CD8-positive, alpha-beta memory T cell (primary cell): Measurements from ENCODE around the gene CALN1. TPM values are rescaled to one million over a fixed set of nuclear protein-coding genes. Genes with fewer than 3 reads are reported as not detected.

Experiments used
- CTCF ChIA-PET: fragments of 350-600 bp; sonication (Branson Sonifier 250); formaldehyde crosslinking; loops from one replicate; lab custom pipeline; 2021; ENCODE audit warnings: antibody characterized with exemption; lab: Charles Lee
- POLR2A ChIA-PET: fragments of 350-600 bp; sonication (Branson Sonifier 250); formaldehyde crosslinking; loops from one replicate; lab custom pipeline; 2021; ENCODE audit warnings: antibody characterized with exemption; lab: Charles Lee
- DNase-seq, 5 donors: peaks; one replicate each; pipeline versions ENCODE4 v3.0.0 to v3.0.0-alpha.2; 2020 to 2022; ENCODE audit warnings: mixed read lengths in 1 of 5
- H3K27ac ChIP-seq: one replicate; pipeline ENCODE4 v1.7.0; 2013; ENCODE audit warnings: low read depth, mild to moderate bottlenecking, low read length, moderate library complexity
- H3K27me3 ChIP-seq: 2 replicates; pipeline ENCODE4 v1.7.0; 2013; ENCODE audit warnings: low read length, mild to moderate bottlenecking; ENCODE audit not compliant: insufficient read depth, poor library complexity, severe bottlenecking
- H3K36me3 ChIP-seq: 2 replicates; pipeline ENCODE4 v1.7.0; 2013; ENCODE audit warnings: mild to moderate bottlenecking, low read length, moderate library complexity; ENCODE audit not compliant: insufficient read depth
- H3K4me1 ChIP-seq: 2 replicates; pipeline ENCODE4 v1.7.0; 2013; ENCODE audit warnings: mild to moderate bottlenecking, low read length, moderate library complexity; ENCODE audit not compliant: insufficient read depth
- H3K4me3 ChIP-seq: 2 replicates; pipeline ENCODE4 v1.7.0; 2013; ENCODE audit warnings: mild to moderate bottlenecking, low read length
- H3K9me3 ChIP-seq: 2 replicates; pipeline ENCODE4 v1.7.0; 2013; ENCODE audit warnings: mild to moderate bottlenecking, low read length
- H3K27ac Mint-ChIP-seq, 8 donors: one replicate each; pipeline ENCODE4 v1.8.0; 2020 to 2021; ENCODE audit warnings: mixed read lengths in 8 of 8, mild to moderate bottlenecking in 6 of 8, inconsistent platforms in 3 of 8, moderate library complexity in 3 of 8
- H3K27me3 Mint-ChIP-seq, 2 donors: one replicate each; pipeline ENCODE4 v1.8.0; 2020 to 2021; ENCODE audit warnings: mixed read lengths in 2 of 2, mild to moderate bottlenecking in 1 of 2, moderate library complexity in 1 of 2
- H3K36me3 Mint-ChIP-seq, 3 donors: one replicate each; pipeline ENCODE4 v1.8.0; 2020 to 2021; ENCODE audit warnings: mixed read lengths in 3 of 3, inconsistent platforms in 1 of 3, mild to moderate bottlenecking in 1 of 3
- H3K4me1 Mint-ChIP-seq, 3 donors: one replicate each; pipeline ENCODE4 v1.8.0; 2020 to 2021; ENCODE audit warnings: mixed read lengths in 3 of 3, inconsistent platforms in 1 of 3, mild to moderate bottlenecking in 1 of 3
- H3K4me3 Mint-ChIP-seq, 7 donors: one replicate each; pipeline ENCODE4 v1.8.0; 2020 to 2021; ENCODE audit warnings: mixed read lengths in 7 of 7, mild to moderate bottlenecking in 6 of 7, moderate library complexity in 4 of 7, inconsistent platforms in 2 of 7
- H3K9me3 Mint-ChIP-seq, 5 donors: one replicate each; pipeline ENCODE4 v1.8.0; 2020 to 2022; ENCODE audit warnings: mixed read lengths in 5 of 5, mild to moderate bottlenecking in 3 of 5, moderate library complexity in 2 of 5, inconsistent platforms in 1 of 5
- polyA plus RNA-seq: library from polyadenylated mRNA; unstranded; fragments of 300-500 nt; fragmentation: Illumina TruSeq; gene quantifications from one replicate; pipeline ENCODE4 v1.2.3, GENCODE V29; 2021
- total RNA-seq, 2 experiments: library from RNA; stranded (reverse); gene quantifications; one replicate each; pipeline ENCODE4 v1.2.3, GENCODE V29; 2021

Gene CALN1
- total and polyA plus RNA-seq, 3 experiments from 2014 or later = not detected

DNA sequence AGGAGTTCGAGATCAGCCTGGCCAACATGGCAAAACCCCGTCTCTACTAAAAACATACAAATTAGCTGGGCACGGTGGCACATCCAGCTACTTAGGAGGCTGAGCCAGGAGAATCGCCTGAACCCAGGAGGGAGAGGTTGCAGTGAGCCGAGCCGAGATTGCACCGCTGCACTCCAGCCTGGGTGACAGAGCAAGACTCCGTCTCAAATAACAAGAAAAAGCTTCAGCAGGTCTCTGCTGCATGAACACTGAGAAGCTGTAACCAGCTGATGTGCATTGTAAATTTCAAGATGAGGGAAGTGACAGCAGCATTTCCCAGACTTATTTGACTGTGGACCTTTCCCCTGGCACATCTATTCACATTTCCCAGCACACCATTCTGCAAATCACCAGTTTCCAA is 222.0 kb downstream of the CALN1 start:
- Mint-ChIP-seq H3K9me3 (peaks cover 4 to 12% (median 7%) of the 10 kb centered on the region in 5 donors), H3K36me3 (no peaks in the 10 kb centered on the region), H3K27me3 (no peaks in the 10 kb centered on the region), H3K27ac (no peak overlapping the region), H3K4me1 (no peaks in the 10 kb centered on the region), H3K4me3 (no peak overlapping the region)
- CTCF ChIA-PET = interaction anchor here (0.8 kb wide), 1 partner anchor 10 kb away, joined by 3 read pairs; no protein-coding TSS in a partner anchor
- Histone ChIP-seq H3K9me3 (no peaks in the 10 kb centered on the region), H3K4me1 (no peaks in the 10 kb centered on the region), H3K27ac (no peak overlapping the region), H3K4me3 (no peak overlapping the region), H3K36me3 (no peaks in the 10 kb centered on the region), H3K27me3 (no peaks in the 10 kb centered on the region)
- POLR2A ChIA-PET = no interaction called here
- DNase-seq = no peak

- no peak overlapping the region for H3K4me3 ChIP-seq
- no peak overlapping the region for H3K27ac ChIP-seq
- Mint-ChIP-seq H3K4me1 (no peaks in the 10 kb centered on the region), H3K36me3 (no peaks in the 10 kb centered on the region), H3K4me3 (no peak overlapping the region), H3K9me3 (peaks cover 4 to 11% (median 8%) of the 10 kb centered on the region in 5 donors), H3K27ac (no peak overlapping the region), H3K27me3 (peaks cover 0 to 1% of the 10 kb centered on the region in 2 donors)
- POLR2A ChIA-PET = no interaction called here
- no peaks in the 10 kb centered on the region for H3K9me3 ChIP-seq
- no peaks in the 10 kb centered on the region for H3K4me1 ChIP-seq
- H3K36me3 ChIP-seq = no peaks in the 10 kb centered on the region
- DNase-seq = no peak
- no peaks in the 10 kb centered on the region for H3K27me3 ChIP-seq
- CTCF ChIA-PET = no interaction called here
These were observed 225.0 kb downstream of the CALN1 start for GRCh38 chr7:72187179-72187578.

GRCh38 chr7:72183835-72184234 is 228.3 kb downstream of the CALN1 start:
- no peaks in the 10 kb centered on the region for H3K36me3 ChIP-seq
- H3K27ac Mint-ChIP-seq = no peak overlapping the region
- no peaks in the 10 kb centered on the region for H3K9me3 ChIP-seq
- no peak overlapping the region for H3K27ac ChIP-seq
- no peak overlapping the region for H3K4me3 ChIP-seq
- H3K36me3 Mint-ChIP-seq = no peaks in the 10 kb centered on the region
- peaks cover 0 to 1% of the 10 kb centered on the region in 2 donors for H3K27me3 Mint-ChIP-seq
- no peak overlapping the region for H3K4me3 Mint-ChIP-seq
- DNase-seq = no peak
- CTCF ChIA-PET = no interaction called here
- H3K4me1 ChIP-seq = no peaks in the 10 kb centered on the region
- peaks cover 13 to 15% (median 14%) of the 10 kb centered on the region in 5 donors for H3K9me3 Mint-ChIP-seq
- H3K27me3 ChIP-seq = no peaks in the 10 kb centered on the region
- POLR2A ChIA-PET = no interaction called here
- no peaks in the 10 kb centered on the region for H3K4me1 Mint-ChIP-seq

GRCh38 chr7:72182036-72182435 is 230.1 kb downstream of the CALN1 start:
- Histone ChIP-seq H3K27me3 (no peaks in the 10 kb centered on the region), H3K9me3 (no peaks in the 10 kb centered on the region), H3K27ac (no peak overlapping the region), H3K4me1 (no peaks in the 10 kb centered on the region), H3K36me3 (no peaks in the 10 kb centered on the region), H3K4me3 (no peak overlapping the region)
- Mint-ChIP-seq H3K4me1 (no peaks in the 10 kb centered on the region), H3K27me3 (peaks cover 0 to 1% of the 10 kb centered on the region in 2 donors), H3K4me3 (no peak overlapping the region), H3K36me3 (no peaks in the 10 kb centered on the region), H3K9me3 (peaks cover 9 to 14% (median 12%) of the 10 kb centered on the region in 5 donors), H3K27ac (no peak overlapping the region)
- POLR2A ChIA-PET = no interaction called here
- CTCF ChIA-PET = no interaction called here
- DNase-seq = no peak

DNA sequence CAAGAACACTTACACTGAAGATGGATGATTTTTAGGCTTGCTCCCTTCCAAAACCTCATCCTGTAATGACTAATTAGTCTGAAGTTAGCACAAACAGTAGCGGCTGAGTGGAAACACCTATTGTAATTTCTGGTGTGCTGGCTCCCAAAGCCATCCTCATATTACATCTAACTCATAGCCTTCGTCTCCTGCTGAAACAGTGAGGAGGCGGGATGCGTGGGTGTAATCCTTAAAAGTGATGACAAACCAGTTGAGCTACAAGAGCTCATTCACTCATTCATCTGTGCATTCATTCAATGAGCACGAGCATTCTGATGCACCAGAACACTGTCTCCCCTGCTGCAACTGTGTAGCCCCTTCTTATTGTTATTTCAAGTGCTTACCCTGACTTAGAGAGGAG is 235.3 kb downstream of the CALN1 start:
- H3K9me3 ChIP-seq = no peaks in the 10 kb centered on the region
- no peak overlapping the region for H3K4me3 Mint-ChIP-seq
- no peaks in the 10 kb centered on the region for H3K4me1 ChIP-seq
- no peaks in the 10 kb centered on the region for H3K27me3 ChIP-seq
- peaks cover 0 to 3% (median 0%) of the 10 kb centered on the region in 3 donors for H3K36me3 Mint-ChIP-seq
- H3K4me1 Mint-ChIP-seq = no peaks in the 10 kb centered on the region
- H3K27me3 Mint-ChIP-seq = no peaks in the 10 kb centered on the region
- ChIA-PET POLR2A (no interaction called here), CTCF (no interaction called here)
- H3K27ac ChIP-seq = no peak overlapping the region
- H3K36me3 ChIP-seq = no peaks in the 10 kb centered on the region
- H3K9me3 Mint-ChIP-seq = peaks cover 7 to 33% (median 11%) of the 10 kb centered on the region in 5 donors
- DNase-seq = no peak
- no peak overlapping the region for H3K4me3 ChIP-seq
- no peak overlapping the region for H3K27ac Mint-ChIP-seq

DNA sequence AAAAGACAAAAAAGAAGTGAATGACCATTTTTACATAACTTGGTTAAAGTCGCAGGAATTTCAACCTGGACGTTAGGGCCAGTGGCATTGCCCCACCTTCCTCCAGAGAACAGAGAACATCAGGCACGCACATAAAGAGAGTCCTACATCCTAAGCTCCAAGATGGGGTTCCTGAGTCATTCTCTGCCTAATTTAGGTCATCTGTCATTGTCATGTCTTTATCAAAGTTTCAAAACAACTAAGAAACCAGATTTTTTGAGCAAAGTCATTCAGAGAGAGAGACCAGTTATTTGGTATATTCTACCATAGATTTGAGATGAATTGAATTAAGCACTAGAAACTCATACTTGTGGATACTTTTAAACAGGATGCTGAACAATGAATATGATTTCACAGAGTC is 241.7 kb downstream of the CALN1 start:
- Histone ChIP-seq H3K36me3 (no peaks in the 10 kb centered on the region), H3K9me3 (no peaks in the 10 kb centered on the region), H3K27me3 (no peaks in the 10 kb centered on the region), H3K4me1 (no peaks in the 10 kb centered on the region), H3K4me3 (no peak overlapping the region), H3K27ac (no peak overlapping the region)
- ChIA-PET POLR2A (no interaction called here), CTCF (no interaction called here)
- Mint-ChIP-seq H3K27ac (no peak overlapping the region), H3K36me3 (peaks cover 0 to 3% (median 0%) of the 10 kb centered on the region in 3 donors), H3K9me3 (peaks cover 10 to 23% (median 14%) of the 10 kb centered on the region in 5 donors), H3K4me3 (no peak overlapping the region), H3K27me3 (no peaks in the 10 kb centered on the region), H3K4me1 (no peaks in the 10 kb centered on the region)
- no peak for DNase-seq

- Histone ChIP-seq H3K27ac (no peak overlapping the region), H3K9me3 (no peaks in the 10 kb centered on the region), H3K27me3 (no peaks in the 10 kb centered on the region), H3K36me3 (no peaks in the 10 kb centered on the region), H3K4me1 (no peaks in the 10 kb centered on the region), H3K4me3 (no peak overlapping the region)
- no peak for DNase-seq
- ChIA-PET CTCF (no interaction called here), POLR2A (no interaction called here)
- Mint-ChIP-seq H3K27me3 (no peaks in the 10 kb centered on the region), H3K36me3 (no peaks in the 10 kb centered on the region), H3K27ac (no peak overlapping the region), H3K4me1 (no peaks in the 10 kb centered on the region), H3K4me3 (no peak overlapping the region), H3K9me3 (peaks cover 12 to 21% (median 16%) of the 10 kb centered on the region in 5 donors)
These were observed 248.9 kb downstream of the CALN1 start for GRCh38 chr7:72163271-72163670.

- no peaks in the 10 kb centered on the region for H3K36me3 Mint-ChIP-seq
- no peaks in the 10 kb centered on the region for H3K27me3 Mint-ChIP-seq
- POLR2A ChIA-PET = no interaction called here
- no peak overlapping the region for H3K27ac Mint-ChIP-seq
- H3K27me3 ChIP-seq = no peaks in the 10 kb centered on the region
- no peaks in the 10 kb centered on the region for H3K9me3 ChIP-seq
- H3K4me1 Mint-ChIP-seq = no peaks in the 10 kb centered on the region
- no peak overlapping the region for H3K4me3 ChIP-seq
- H3K27ac ChIP-seq = no peak overlapping the region
- CTCF ChIA-PET = no interaction called here
- no peak overlapping the region for H3K4me3 Mint-ChIP-seq
- peaks cover 12 to 21% (median 18%) of the 10 kb centered on the region in 5 donors for H3K9me3 Mint-ChIP-seq
- DNase-seq = no peak
- H3K4me1 ChIP-seq = no peaks in the 10 kb centered on the region
- no peaks in the 10 kb centered on the region for H3K36me3 ChIP-seq
These were observed 250.6 kb downstream of the CALN1 start for GRCh38 chr7:72161534-72161933.

- no peaks in the 10 kb centered on the region for H3K36me3 ChIP-seq
- Mint-ChIP-seq H3K27me3 (no peaks in the 10 kb centered on the region), H3K4me3 (no peak overlapping the region), H3K4me1 (no peaks in the 10 kb centered on the region), H3K27ac (no peak overlapping the region), H3K9me3 (peaks cover 10 to 21% (median 16%) of the 10 kb centered on the region in 5 donors), H3K36me3 (no peaks in the 10 kb centered on the region)
- no peak overlapping the region for H3K4me3 ChIP-seq
- H3K27ac ChIP-seq = no peak overlapping the region
- ChIA-PET POLR2A (no interaction called here), CTCF (no interaction called here)
- no peaks in the 10 kb centered on the region for H3K27me3 ChIP-seq
- DNase-seq = no peak
- H3K4me1 ChIP-seq = no peaks in the 10 kb centered on the region
- no peaks in the 10 kb centered on the region for H3K9me3 ChIP-seq
These were observed 252.2 kb downstream of the CALN1 start for GRCh38 chr7:72159911-72160310.
